GM18868 (cell line): Measurements from ENCODE around the gene MAMSTR.
"Not testable (repeated sequence)": the region's sequence is repeated elsewhere in the genome, so short reads cannot be mapped to it uniquely, and the experiment has no call there.

Experiments used
- ATAC-seq: cut with Tn5 transposase; IDR thresholded peaks from one replicate; pipeline ENCODE4 v1.9.1; 2021; ENCODE audit warnings: mild to moderate bottlenecking, moderate library complexity; ENCODE audit not compliant: unreplicated experiment

MAMSTR gene, protein sequence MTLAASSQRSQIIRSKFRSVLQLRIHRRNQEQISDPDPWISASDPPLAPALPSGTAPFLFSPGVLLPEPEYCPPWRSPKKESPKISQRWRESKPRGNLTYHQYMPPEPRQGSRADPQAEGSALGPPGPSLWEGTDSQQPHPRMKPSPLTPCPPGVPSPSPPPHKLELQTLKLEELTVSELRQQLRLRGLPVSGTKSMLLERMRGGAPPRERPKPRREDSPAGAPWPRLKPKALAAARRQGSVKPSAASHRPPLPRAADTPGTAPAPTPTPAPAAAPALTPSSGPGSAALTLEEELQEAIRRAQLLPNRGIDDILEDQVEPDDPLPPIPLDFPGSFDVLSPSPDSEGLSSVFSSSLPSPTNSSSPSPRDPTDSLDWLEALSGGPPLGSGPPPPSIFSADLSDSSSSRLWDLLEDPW

DNA sequence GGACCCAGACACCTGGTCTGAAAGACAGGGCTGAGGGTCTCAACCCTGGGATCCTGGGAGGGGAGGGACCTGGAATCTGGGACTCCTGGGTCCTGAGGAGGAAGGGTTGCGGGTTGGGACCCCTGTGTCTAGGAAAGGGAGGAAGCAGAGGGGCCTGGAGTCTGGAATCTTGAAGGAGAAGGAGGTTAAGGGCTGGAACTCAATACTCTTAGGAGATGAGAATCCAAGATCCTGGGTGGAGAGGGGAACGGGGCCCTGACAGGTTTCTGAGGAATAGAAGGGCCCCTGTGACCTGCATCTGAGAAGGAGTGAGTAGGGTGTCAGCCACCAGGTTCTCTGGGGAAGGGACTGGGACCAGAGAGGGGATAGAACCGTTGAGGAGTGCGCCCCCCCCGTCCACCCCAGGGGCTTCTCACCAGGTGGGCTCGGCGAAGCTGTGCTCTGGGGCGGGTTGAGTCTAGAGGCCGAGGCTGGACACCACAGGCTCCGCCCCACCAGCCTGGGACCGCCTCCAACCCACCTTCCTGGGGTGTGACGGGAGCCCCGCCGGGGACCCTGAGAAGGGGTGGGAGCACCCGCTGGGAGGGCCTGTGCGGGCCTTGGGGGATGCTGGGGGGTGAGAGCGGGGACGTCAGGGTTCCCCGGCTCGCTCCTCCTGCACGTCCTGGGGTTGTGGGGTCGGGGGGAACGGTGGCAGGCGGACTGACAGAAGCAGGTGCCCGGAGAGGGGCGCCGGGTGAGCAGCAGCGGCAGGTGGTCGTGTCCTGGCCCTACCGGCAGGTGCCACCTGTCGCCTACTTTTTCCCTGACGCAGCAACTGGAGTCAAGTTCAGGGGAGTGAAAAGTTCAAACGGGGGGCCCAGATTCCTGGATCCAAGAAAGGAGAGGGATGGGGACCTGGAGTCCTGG, at the start of gene MAMSTR:
MAMSTR (minus strand) TSS at position 463 of the 909 bp plus-strand sequence. CDS start 694 bp downstream, outside the sequence.
- no peak for ATAC-seq

- ATAC-seq = no peak
These were observed 49.6 kb upstream of the MAMSTR start for GRCh38 chr19:48768994-48769713.

- not testable (repeated sequence) for ATAC-seq
These were observed 48.7 kb upstream of the MAMSTR start for GRCh38 chr19:48768171-48768753.

GRCh38 chr19:48765816-48766215, 46.3 kb upstream of the MAMSTR start:
- ATAC-seq = not testable (repeated sequence)

GRCh38 chr19:48760504-48761205, 41.1 kb upstream of the MAMSTR start:
- ATAC-seq = no peak

GRCh38 chr19:48757741-48758144, 38.2 kb upstream of the MAMSTR start:
- no peak for ATAC-seq

GRCh38 chr19:48757089-48757675, 37.7 kb upstream of the MAMSTR start:
- no peak for ATAC-seq

DNA sequence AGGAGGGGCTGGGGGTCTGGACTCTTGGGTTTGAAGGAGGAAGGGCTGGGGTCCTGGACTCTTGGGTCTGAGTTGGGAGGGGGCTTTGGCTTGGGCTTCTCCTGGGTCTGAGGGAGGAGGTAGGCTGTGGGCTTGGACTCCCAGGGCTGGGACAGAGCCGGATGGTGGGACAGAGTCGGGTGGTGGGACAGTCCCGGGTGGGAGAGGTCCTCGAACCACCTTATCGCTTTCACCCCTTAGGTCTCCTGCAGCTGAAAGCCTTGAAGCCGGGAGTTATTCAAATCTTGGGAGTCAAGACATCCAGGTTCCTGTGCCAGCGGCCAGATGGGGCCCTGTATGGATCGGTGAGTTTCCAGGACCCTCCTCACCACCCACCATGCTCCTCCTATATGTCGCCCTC, 37.2 kb upstream of the MAMSTR start:
- no peak for ATAC-seq

DNA sequence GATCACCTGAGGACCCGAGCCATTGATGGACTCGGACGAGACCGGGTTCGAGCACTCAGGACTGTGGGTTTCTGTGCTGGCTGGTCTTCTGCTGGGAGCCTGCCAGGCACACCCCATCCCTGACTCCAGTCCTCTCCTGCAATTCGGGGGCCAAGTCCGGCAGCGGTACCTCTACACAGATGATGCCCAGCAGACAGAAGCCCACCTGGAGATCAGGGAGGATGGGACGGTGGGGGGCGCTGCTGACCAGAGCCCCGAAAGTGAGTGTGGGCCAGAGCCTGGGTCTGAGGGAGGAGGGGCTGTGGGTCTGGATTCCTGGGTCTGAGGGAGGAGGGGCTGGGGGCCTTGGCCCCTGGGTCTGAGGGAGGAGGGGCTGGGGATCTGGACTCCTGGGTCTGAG, 36.7 kb upstream of the MAMSTR start:
- ATAC-seq = no peak

GRCh38 chr19:48755787-48756186, 36.3 kb upstream of the MAMSTR start:
- ATAC-seq = no peak

DNA sequence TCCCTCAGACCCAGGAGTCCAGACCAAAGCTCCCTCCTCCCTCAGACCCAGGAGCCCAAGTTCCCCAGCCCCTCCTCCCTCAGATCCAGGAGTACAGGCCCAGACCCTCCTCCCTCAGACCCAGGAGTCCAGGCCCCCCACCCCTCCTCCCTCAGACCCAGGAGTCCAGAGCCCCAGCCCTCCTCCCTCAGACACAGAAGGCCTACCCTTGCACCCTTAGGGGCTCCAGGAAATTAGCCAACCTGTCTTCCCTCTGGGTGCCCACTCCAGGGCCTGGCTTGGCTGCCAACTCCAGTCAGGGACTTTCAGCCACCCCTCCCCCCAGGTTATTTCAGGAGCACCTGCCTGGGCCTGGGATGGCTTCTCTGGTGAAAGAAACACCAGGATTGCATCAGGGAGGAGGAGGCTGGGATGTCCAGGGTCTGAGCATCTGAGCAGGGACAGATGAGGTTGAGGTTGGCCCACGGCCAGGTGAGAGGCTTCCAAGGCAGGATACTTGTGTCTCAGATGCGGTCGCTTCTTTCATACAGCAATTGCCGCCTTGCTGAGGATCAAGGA, 35.6 kb upstream of the MAMSTR start, which contains the start of gene FGF21:
FGF21 (plus strand) TSS at position 441 of the 558 bp plus-strand sequence. CDS start 713 bp downstream, outside the sequence.
- ATAC-seq = no peak

GRCh38 chr19:48752496-48753365, 33.2 kb upstream of the MAMSTR start, which contains the start of gene FUT1:
FUT1 (minus strand) TSS chr19:48752641; CDS start chr19:48751281, 1,360 bp downstream.
- no peak for ATAC-seq

DNA sequence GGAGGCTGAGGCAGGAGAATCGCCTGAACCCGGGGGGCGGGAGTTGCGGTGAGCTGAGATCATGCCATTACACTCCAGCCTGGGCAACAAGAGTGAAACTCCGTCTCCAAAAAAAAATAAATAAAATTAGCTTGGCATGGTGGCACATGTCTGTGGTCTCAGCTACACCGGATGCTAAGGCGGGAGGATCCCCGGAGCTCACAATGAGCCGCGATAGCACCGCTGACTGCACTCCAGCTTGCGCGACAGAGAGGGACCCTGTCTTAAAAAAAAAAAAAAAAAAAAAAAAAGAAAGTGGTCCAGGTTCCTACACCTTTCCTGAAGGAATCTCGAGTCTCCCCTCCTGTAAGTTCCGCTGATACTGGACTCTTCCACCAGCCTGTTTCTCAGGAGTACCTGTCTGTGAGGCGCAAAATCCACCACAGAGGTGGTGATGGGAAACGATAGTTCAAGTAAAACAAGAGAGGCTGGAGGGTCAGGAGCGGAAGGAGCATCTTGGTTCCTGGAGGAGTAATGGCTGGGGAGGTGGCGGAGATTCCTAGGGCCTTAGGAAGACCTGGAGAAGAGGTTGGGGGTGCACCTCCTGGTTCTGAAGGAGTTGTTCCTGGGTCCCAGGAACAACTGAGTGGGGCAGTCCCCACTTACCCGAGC, 32.4 kb upstream of the MAMSTR start:
- ATAC-seq = no peak

- ATAC-seq = no peak
These were observed 31.4 kb upstream of the MAMSTR start for GRCh38 chr19:48750771-48751504.

DNA sequence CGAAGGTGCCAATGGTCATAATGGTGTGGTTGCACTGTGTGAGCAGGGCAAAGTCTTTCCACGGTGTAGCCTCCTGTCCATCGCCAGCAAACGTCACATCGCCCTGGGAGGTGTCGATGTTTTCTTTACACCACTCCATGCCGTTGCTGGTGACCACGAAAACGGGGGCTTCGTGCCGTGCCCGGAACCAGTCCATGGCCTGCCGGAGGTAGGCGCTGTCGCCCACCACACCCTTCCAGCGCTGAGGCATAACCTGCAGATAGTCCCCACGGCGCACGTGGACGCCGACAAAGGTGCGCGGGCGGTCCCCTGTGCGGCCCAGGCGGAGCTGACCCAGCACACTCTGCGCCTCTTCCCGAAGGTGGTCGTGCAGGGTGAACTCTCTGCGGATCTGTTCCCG, 30.8 kb upstream of the MAMSTR start:
- no peak for ATAC-seq

GRCh38 chr19:48749571-48750198, 30.2 kb upstream of the MAMSTR start:
- ATAC-seq = no peak
